ENCODE measurements around the gene FKBP5. TPM values are rescaled to one million over a fixed set of nuclear protein-coding genes. Genes with fewer than 3 reads are reported as not detected.

FKBP5 gene
- 12.7 TPM for total RNA-seq

DNA sequence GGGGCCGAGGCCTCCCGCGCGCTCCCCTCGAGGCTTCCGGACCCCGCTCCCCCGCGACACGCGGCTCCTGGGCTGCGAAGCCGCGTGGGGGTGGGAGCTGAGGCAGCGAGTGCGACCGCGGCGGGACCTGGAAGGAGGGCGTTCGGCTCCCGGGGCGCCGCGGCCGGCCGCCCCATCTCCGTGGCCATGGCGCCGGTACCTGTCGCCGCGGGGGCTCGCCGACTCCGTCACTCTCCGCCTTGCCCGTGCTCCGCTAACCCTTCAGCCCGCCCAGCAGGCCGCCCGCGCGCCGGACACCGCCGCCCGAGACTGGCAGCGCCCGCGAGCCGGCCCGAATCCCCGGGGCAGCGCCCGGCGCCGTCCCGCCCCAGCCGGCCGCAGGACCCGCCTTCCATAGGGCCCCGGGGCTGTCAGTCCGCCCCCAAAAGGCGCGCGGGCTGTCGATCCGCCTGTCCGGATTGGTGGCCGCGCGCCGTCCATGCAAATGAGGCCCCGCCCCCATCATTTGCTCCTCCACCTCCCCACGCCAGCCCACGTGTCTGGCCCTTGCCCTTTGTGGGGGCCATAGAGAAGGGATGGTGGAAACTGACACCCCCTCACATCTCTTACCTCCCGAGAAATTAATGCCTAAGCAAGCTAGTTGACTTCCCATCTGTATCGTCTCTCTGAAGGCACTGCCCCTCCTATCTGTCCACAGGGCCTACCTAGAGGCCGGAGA, at the start of gene FKBP5:
TSS of gene FKBP5 (minus strand) at position 311 of the 718 bp plus-strand sequence. CDS start 46,091 bp downstream, outside the sequence.

DNA sequence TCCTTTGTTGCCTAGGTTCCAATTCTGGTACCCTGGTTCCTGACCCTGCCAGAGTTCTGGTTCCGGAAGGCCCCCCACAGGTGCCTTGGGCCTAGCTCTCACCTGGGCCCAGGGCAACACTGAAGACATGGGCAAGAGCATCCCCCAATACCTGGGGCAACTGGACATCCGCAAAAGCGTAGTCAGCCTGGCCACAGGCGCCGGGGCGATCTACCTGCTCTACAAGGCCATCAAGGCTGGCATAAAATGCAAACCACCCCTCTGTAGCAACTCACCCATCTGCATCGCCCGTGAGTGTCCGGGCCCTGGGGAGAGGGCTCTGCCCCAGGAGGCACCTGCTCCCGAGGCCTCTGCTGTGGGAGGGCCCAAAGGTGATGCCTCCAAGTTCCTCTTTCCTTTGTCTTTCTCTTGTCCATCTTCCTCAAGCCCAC, 48.3 kb upstream of the FKBP5 start, which contains the start of gene ARMC12:
TSS of gene ARMC12 (plus strand) at position 51 of the 431 bp plus-strand sequence. CDS start at position 128, 77 bp downstream.

Other genes starting within 250 kb of the FKBP5 start
- 9.3 TPM for gene FANCE, start 236.6 kb downstream of the FKBP5 start, total RNA-seq
- gene RPL10A, start 220.5 kb downstream of the FKBP5 start, total RNA-seq = 925 TPM
- gene TEAD3, start 191.8 kb downstream of the FKBP5 start, total RNA-seq = 11.1 TPM
- 78.5 TPM for gene TULP1, start 176.0 kb downstream of the FKBP5 start, total RNA-seq
- 0.38 TPM for gene ARMC12, start 48.1 kb upstream of the FKBP5 start, total RNA-seq
- gene CLPSL2, start 87.7 kb upstream of the FKBP5 start, total RNA-seq = not detected
- gene CLPSL1, start 92.1 kb upstream of the FKBP5 start, total RNA-seq = not detected
- gene CLPS, start 108.4 kb upstream of the FKBP5 start, total RNA-seq = not detected
- 0.27 TPM for gene LHFPL5, start 116.4 kb upstream of the FKBP5 start, total RNA-seq
- 96.9 TPM for gene SRPK1, start 232.2 kb upstream of the FKBP5 start, total RNA-seq